ENCODE measurements around the gene POMGNT2.

- no peak for TF ChIP-seq EZH2 (IDR thresholded peaks at IDR 0.05; ENCODE audit: low read length, missing control alignments)
- TF ChIP-seq CTCF (conservative IDR thresholded peaks at IDR 0.05 in 1 of 2, IDR thresholded peaks at IDR 0.05 in 1 of 2; ENCODE audit: low read depth in 1 of 2, low read length in 2 of 2), result no peak
These were observed 70.0 kb downstream of the POMGNT2 start for GRCh38 chr3:43035801-43036365.

Data from fibroblast of lung (primary cell).